SK-N-MC (cell line): ENCODE measurements around the gene IFNA6.
A peak's percentile ranks its signal among the peaks of the same experiment; 100 is the strongest.
"Not testable (repeated sequence)": the region's sequence is repeated elsewhere in the genome, so short reads cannot be mapped to it uniquely, and the experiment has no call there.

ENCODE experiments used
- DNase-seq: peaks from one replicate; pipeline ENCODE4 v3.0.0-alpha.2; 2011; ENCODE audit warnings: low read depth, low spot score
- H3K27ac ChIP-seq: fragments of 200-600 bp; sonication (generic); 2 replicates; pipeline ENCODE4 v1.5.1; 2016; ENCODE audit warnings: mixed run types
- H3K36me3 ChIP-seq: fragments of 200-600 bp; sonication (generic); 2 replicates; pipeline ENCODE4 v1.6.1; 2017; ENCODE audit warnings: antibody characterized with exemption, low read length, mixed read lengths; ENCODE audit not compliant: insufficient read depth
- H3K4me3 ChIP-seq: fragments of 200-600 bp; sonication (generic); 2 replicates; pipeline ENCODE4 v1.5.1; 2016
- H3K9ac ChIP-seq: fragments of 200-600 bp; sonication (generic); 2 replicates; pipeline ENCODE4 v1.8.0; 2017; ENCODE audit warnings: mixed run types, mixed read lengths; ENCODE audit not compliant: insufficient read length
- H3K9me3 ChIP-seq: fragments of 200-600 bp; sonication (generic); 2 replicates; pipeline ENCODE4 v1.6.1; 2017; ENCODE audit warnings: low read depth, mild to moderate bottlenecking, antibody characterized with exemption, low read length, moderate library complexity, mixed read lengths
- EZH2 ChIP-seq: fragments of 200-600 bp; sonication (generic); IDR thresholded peaks from one replicate; pipeline ENCODE4 v1.6.1; 2017; ENCODE audit warnings: antibody characterized with exemption
- FOXP2 ChIP-seq: optimal IDR thresholded peaks from 2 replicates; pipeline ENCODE3; 2011; ENCODE audit warnings: mild to moderate bottlenecking, moderate library complexity; ENCODE audit not compliant: insufficient read depth; ENCODE audit errors: extremely low read length, control extremely low read depth
- POLR2AphosphoS5 ChIP-seq: IDR thresholded peaks from 2 replicates; pipeline ENCODE4 v1.6.1; 2012; ENCODE audit warnings: mild to moderate bottlenecking, low read depth, low read length, borderline replicate concordance

IFNA6 gene

DNA sequence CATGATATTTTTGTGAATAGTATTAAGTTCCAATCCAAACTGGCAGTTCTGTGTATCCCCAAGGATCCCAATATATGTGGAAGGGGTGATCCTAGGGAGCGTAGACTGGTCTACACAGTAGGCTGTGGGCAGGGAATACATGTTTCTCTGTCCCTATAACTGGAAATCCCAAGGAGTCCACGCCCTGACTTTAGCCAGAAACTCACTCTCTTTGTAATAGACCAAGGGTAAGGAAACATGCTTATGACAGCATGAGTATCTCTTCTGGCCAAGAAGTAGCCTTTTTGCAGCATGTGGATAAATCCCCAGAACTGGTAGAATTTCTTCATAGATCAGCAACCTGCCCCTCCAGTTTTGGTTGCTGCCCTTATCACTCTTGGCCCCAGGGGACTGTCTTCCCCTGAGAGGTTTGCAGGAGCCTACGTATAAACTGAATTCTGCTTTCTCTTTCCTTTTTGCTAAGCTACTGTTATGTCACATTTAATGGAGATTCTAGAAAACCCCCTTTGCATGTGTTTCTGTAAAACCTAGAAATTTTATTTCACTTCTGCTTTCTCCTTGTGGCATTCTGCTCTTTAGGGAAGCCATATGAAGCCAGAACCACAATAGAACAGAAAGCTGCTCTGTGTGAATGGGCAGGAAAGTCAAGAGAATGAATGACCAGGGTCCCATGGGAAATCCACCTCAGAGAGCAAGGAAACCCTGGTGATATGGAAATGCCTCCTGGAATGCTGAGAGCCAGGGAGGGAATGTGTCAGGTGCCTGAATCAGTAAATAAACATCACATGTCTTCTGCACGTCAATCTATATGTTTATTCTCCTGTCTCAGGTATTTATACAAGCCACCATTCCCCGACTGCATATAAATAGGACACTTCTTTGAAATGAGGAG lies 31.0 kb upstream of the IFNA6 start:
- TF ChIP-seq EZH2 = no peak
- no peak for TF ChIP-seq POLR2AphosphoS5
- TF ChIP-seq FOXP2 = no peak
- H3K9ac ChIP-seq = no peak overlapping the region

DNA sequence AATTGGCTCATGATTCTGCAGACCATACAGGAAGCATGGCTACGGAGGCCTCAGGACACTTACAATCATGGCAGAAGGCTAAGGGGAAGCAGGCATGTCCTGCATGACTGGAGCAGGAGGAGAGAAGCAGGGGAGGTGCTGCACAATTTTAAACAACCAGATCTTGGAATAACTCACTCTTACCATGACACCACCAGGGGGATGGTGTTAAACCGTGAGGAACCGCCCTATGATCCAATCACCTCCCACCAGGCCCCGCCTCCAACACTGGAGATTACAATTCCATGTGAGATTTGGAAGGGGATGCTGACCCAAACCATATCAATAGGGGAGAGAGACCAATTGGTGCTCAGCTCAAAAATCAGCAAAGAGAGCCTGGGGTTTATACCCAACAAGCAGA lies 20.8 kb upstream of the IFNA6 start:
- H3K4me3 ChIP-seq, H3K9me3 ChIP-seq, H3K27ac ChIP-seq, H3K9ac ChIP-seq, H3K36me3 ChIP-seq, DNase-seq: not testable (repeated sequence)

More for the DNA sequence above, 31.0 kb upstream of the IFNA6 start:
- no peak for DNase-seq
- Histone ChIP-seq H3K9me3 (no peaks in the 10 kb centered on the region), H3K27ac (no peak overlapping the region), H3K4me3 (no peak overlapping the region), H3K36me3 (no peaks in the 10 kb centered on the region)

DNA sequence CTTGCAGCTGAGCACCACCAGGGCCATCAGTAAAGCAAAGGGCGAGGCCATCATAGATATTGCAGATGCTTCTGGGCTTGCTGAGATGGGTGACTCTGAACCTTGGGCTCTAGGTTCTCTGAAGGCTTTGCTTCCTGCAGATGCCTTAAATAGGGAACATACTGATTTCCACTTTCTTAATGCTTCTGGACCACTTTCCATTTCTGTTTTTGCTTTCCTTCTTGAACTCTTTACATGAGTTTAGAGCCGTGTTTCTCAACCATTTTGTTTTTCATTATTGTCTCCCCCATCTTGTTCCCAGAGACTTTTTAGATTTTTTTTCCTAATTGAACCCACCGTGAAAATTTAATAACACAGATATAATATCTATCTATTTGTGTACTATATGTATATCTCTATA lies 17.3 kb upstream of the IFNA6 start, which contains the start of gene IFNA13:
IFNA13 (minus strand) TSS at position 101 of the 400 bp plus-strand sequence; CDS start at position 54, 47 bp downstream.
- H3K27ac ChIP-seq = no peak within 1 kb of the TSS
- no peak for TF ChIP-seq FOXP2
- TF ChIP-seq EZH2 = no peak
- TF ChIP-seq POLR2AphosphoS5 = no peak
- H3K9me3 ChIP-seq = no peaks in the 10 kb centered on the region
- DNase-seq = no peak
- no peak within 1 kb of the TSS for H3K9ac ChIP-seq
- no peak within 1 kb of the TSS for H3K4me3 ChIP-seq
- H3K36me3 ChIP-seq = no peaks in the 10 kb centered on the region

DNA sequence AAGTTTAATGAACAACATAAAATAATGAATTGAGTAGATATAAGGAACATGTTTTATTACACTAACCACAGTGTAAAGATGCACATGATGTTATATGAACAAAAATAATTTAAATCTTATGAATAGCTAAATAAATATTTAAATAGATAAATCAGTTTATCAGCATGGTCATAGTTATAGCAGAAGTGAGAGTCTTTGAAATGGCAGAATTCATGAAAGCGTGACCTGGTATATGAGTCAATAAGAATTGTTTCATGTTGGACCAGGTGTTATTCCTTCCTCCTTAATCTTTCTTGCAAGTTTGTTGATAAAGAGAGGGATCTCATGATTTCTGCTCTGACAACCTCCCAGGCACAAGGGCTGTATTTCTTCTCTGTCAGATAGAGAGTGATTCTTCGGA lies 16.5 kb upstream of the IFNA6 start:
- not testable (repeated sequence) for H3K36me3 ChIP-seq, DNase-seq, H3K9ac ChIP-seq, H3K9me3 ChIP-seq, H3K4me3 ChIP-seq, H3K27ac ChIP-seq

DNA sequence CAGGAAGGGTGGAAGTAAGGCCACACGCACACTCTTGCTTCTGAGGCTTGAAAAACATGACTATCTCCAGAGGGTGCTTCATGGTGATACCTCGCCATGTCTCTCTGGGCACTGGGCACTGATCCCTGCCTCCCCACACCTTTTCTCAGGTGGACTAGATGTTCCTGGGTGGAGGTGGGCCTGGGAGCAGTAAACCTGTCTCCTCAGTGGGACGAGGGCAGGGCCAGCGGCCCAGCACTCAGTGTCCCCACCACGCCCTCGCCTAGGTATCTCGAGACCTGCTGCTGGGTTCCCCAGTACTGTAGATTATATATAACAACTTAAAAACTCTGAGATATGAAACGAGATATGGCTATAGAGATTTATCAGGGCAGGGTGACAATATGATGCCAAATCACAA lies 11.6 kb upstream of the IFNA6 start:
- Histone ChIP-seq H3K36me3 (no peaks in the 10 kb centered on the region), H3K27ac (no peak overlapping the region), H3K9me3 (no peaks in the 10 kb centered on the region), H3K9ac (no peak overlapping the region), H3K4me3 (no peak overlapping the region)
- TF ChIP-seq POLR2AphosphoS5 (no peak), FOXP2 (no peak), EZH2 (no peak)
- no peak for DNase-seq

DNA sequence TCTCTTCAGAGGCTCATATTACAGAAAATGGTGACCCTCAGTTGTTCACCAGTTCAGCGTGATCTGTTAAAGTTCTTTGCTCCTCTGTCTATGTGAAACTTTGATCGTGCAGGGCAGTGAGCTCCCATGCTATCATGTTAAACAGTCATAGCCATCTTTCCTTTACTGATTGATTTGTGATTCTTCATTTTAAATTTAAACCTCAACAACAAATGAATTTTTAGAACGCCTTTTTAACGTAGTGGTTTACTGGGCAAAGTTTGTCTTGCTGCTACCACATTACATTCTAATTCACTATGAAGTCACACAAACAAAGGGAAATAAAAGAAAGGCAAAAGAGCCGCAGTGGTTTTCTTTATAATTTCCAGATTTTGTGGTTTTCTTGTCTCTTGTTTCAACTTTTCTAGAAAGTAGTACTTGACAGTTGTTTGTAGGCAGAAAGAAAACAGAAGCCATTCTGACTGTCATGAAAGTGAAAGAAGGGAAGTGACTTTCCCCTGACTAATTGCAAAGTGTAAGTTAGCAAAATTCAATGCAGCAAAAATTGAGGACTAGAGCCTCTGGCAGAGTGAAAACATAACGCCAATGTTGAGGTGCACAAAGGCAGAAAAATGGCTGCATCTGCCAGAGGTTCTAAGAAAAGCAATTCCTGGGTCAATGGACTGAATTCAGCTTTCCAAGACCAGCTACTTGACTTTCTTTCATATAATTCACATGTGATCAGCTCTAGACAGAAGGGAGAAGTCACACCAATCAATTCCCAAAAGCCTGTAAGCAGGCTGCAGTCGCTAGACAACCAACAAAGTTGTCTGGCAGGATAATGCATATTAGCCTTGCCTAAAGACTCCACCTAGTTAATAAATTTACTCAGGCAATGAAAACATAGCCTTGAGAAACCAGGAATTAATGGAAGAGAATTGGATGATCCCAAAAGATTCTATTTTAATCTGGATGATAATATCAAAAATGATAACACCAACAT lies 7.1 kb upstream of the IFNA6 start:
- TF ChIP-seq FOXP2 (no peak), POLR2AphosphoS5 (no peak), EZH2 (no peak)
- no peak for DNase-seq
- Histone ChIP-seq H3K27ac (0 out of 2 replicates have a peak overlapping the region, but pooled peaks have one; percentile 9), H3K4me3 (peak overlapping the region; percentile 29; the same call in 1 of the 2 replicates), H3K9ac (peak overlapping the region; percentile 6), H3K36me3 (no peaks in the 10 kb centered on the region), H3K9me3 (no peaks in the 10 kb centered on the region)

DNA sequence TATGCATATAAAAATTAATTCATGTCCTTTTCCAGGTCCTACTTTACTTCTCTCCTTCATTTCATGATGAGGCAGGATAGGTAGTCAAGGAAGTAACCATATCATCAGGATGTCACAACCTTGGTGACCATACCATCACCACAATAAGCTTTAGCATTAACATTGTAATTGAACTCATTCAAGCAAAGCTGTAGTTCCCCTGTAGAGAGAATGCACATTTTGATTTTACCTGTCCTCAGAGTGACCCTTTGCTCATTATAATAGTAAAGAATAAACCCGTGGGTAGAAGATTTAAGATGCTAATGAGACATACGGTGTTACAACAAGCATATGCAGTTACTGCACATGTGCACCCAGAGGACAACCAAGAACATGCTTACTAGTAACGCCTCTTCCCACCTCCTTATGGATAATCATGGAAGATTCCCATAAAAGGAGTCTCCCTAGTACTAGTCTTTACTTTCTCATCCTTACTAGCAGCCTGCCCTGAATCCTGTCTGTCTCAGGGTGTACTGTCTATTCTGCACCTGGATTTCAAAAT lies 2.2 kb downstream of the IFNA6 start:
- Histone ChIP-seq H3K36me3 (no peaks in the 10 kb centered on the region), H3K27ac (no peak overlapping the region), H3K4me3 (no peak overlapping the region), H3K9ac (no peak overlapping the region), H3K9me3 (no peaks in the 10 kb centered on the region)
- no peak for TF ChIP-seq FOXP2
- no peak for TF ChIP-seq EZH2
- no peak for TF ChIP-seq POLR2AphosphoS5
- DNase-seq = no peak

DNA sequence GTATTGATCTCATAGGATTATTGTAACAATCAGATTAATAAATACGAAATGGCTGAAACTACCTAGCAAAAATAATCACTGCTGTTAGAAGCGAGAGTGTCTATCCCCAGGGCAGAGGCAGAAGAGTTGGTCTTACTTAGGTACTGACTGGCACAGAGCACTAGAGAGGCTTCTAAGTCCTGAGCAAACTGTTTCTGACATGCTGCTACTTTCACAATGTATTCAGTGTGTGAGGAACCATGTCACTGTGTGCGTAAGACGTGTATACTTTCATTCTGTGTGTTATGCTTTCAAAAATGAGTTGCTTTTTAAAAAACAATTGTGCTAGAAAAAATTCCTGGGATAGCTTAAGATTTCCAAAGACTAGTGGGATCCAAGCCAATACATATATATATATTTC lies 10.0 kb downstream of the IFNA6 start:
- no peaks in the 10 kb centered on the region for H3K36me3 ChIP-seq
- H3K27ac ChIP-seq = no peak overlapping the region
- no peak overlapping the region for H3K4me3 ChIP-seq
- H3K9me3 ChIP-seq = no peaks in the 10 kb centered on the region
- no peak overlapping the region for H3K9ac ChIP-seq
- TF ChIP-seq EZH2 (no peak), FOXP2 (no peak), POLR2AphosphoS5 (no peak)
- DNase-seq = no peak
